H9 (cell line): Measurements from ENCODE around the gene C19orf25. TPM values are rescaled to one million over a fixed set of nuclear protein-coding genes. Genes with fewer than 3 reads are reported as not detected.

Experiments used
- DNase-seq: peaks from one replicate; pipeline ENCODE4 v3.0.0-alpha.2; 2017
- H2AFZ ChIP-seq: one replicate; pipeline ENCODE4 v1.6.1; 2013; ENCODE audit warnings: mild to moderate bottlenecking, low read length, control low read depth, moderate library complexity
- H2AK5ac ChIP-seq: 2 replicates; pipeline ENCODE4 v1.6.1; 2013; ENCODE audit warnings: low read length, control low read depth, mixed read lengths; ENCODE audit not compliant: insufficient read length
- H2BK120ac ChIP-seq: one replicate; pipeline ENCODE4 v1.6.1; 2013; ENCODE audit warnings: low read depth, mild to moderate bottlenecking, low read length, control low read depth, inconsistent platforms; ENCODE audit not compliant: poor library complexity, severe bottlenecking
- H2BK12ac ChIP-seq: 2 replicates; pipeline ENCODE4 v1.6.1; 2013; ENCODE audit warnings: low read length, control low read depth, mixed read lengths, low read depth; ENCODE audit not compliant: insufficient read length
- H2BK15ac ChIP-seq: 2 replicates; pipeline ENCODE4 v1.6.1; 2013; ENCODE audit warnings: low read depth, low read length, control low read depth
- H2BK20ac ChIP-seq: one replicate; pipeline ENCODE4 v1.6.1; 2013; ENCODE audit warnings: low read depth, mild to moderate bottlenecking, low read length, control low read depth, inconsistent platforms; ENCODE audit not compliant: poor library complexity, severe bottlenecking
- H2BK5ac ChIP-seq: 2 replicates; pipeline ENCODE4 v1.6.1; 2013; ENCODE audit warnings: low read length, control low read depth, mixed read lengths; ENCODE audit not compliant: insufficient read length
- H3K14ac ChIP-seq: 2 replicates; pipeline ENCODE4 v1.6.1; 2013; ENCODE audit warnings: low read length, control low read depth; ENCODE audit not compliant: insufficient read depth
- H3K18ac ChIP-seq: 2 replicates; pipeline ENCODE4 v1.6.1; 2013; ENCODE audit warnings: low read depth, mild to moderate bottlenecking, mixed read lengths, low read length, control low read depth; ENCODE audit not compliant: insufficient read length
- H3K23ac ChIP-seq: 2 replicates; pipeline ENCODE4 v1.6.1; 2013; ENCODE audit warnings: low read length, control low read depth, mixed read lengths, low read depth; ENCODE audit not compliant: insufficient read length
- H3K23me2 ChIP-seq: 2 replicates; pipeline ENCODE4 v1.6.1; 2013; ENCODE audit warnings: low read depth, mild to moderate bottlenecking, mixed read lengths, low read length, control low read depth; ENCODE audit not compliant: insufficient read length, poor library complexity, severe bottlenecking
- H3K27ac ChIP-seq: 2 replicates; pipeline ENCODE4 v1.5.1; 2013; ENCODE audit warnings: low read length, control low read depth, mixed read lengths, low read depth; ENCODE audit not compliant: insufficient read length
- H3K27me3 ChIP-seq: 2 replicates; pipeline ENCODE4 v1.6.1; 2013; ENCODE audit warnings: low read length, control low read depth, inconsistent platforms; ENCODE audit not compliant: insufficient read depth
- H3K4ac ChIP-seq: 2 replicates; pipeline ENCODE4 v1.6.1; 2013; ENCODE audit warnings: low read depth, mild to moderate bottlenecking, control low read depth, inconsistent platforms, low read length, moderate library complexity
- H3K4me1 ChIP-seq: 2 replicates; pipeline ENCODE4 v1.6.1; 2013; ENCODE audit warnings: low read length, control low read depth, inconsistent platforms; ENCODE audit not compliant: insufficient read depth
- H3K4me2 ChIP-seq: 2 replicates; pipeline ENCODE4 v1.6.1; 2013; ENCODE audit warnings: low read length, control low read depth, mixed read lengths; ENCODE audit not compliant: insufficient read length, insufficient read depth
- H3K56ac ChIP-seq: 2 replicates; pipeline ENCODE4 v1.6.1; 2013; ENCODE audit warnings: low read depth, mild to moderate bottlenecking, mixed read lengths, low read length, control low read depth; ENCODE audit not compliant: insufficient read length
- H3K79me1 ChIP-seq: 2 replicates; pipeline ENCODE4 v1.6.1; 2013; ENCODE audit warnings: low read depth, mild to moderate bottlenecking, moderate library complexity, low read length, control low read depth, inconsistent platforms; ENCODE audit not compliant: insufficient read depth, poor library complexity, severe bottlenecking
- H3K79me2 ChIP-seq: 2 replicates; pipeline ENCODE4 v1.6.1; 2013; ENCODE audit warnings: low read length, control low read depth, inconsistent platforms; ENCODE audit not compliant: insufficient read depth
- H3K9ac ChIP-seq: 2 replicates; pipeline ENCODE4 v1.6.1; 2013; ENCODE audit warnings: low read length, control low read depth, mixed read lengths; ENCODE audit not compliant: insufficient read length; ENCODE audit errors: extremely low read depth
- H3K9me3 ChIP-seq: one replicate; pipeline ENCODE4 v1.6.1; 2013; ENCODE audit warnings: low read depth, low read length, inconsistent platforms; ENCODE audit not compliant: control insufficient read depth
- H3T11ph ChIP-seq: one replicate; pipeline ENCODE4 v1.6.1; 2013; ENCODE audit warnings: mild to moderate bottlenecking, low read length, control low read depth, inconsistent platforms
- H4K20me1 ChIP-seq: one replicate; pipeline ENCODE4 v1.6.1; 2013; ENCODE audit not compliant: control insufficient read depth, insufficient read length, insufficient read depth
- H4K5ac ChIP-seq: 2 replicates; pipeline ENCODE4 v1.6.1; 2013; ENCODE audit warnings: low read depth, mild to moderate bottlenecking, mixed read lengths, low read length, control low read depth; ENCODE audit not compliant: insufficient read length
- H4K8ac ChIP-seq: replicated peaks from 2 replicates; pipeline ENCODE4 v1.6.1; 2013; ENCODE audit warnings: low read length, control low read depth, mixed read lengths, low read depth; ENCODE audit not compliant: insufficient read length
- H4K91ac ChIP-seq: 2 replicates; pipeline ENCODE4 v1.6.1; 2013; ENCODE audit warnings: low read depth, mild to moderate bottlenecking, moderate library complexity, mixed read lengths, low read length, control low read depth; ENCODE audit not compliant: insufficient read length
- H3K27ac Mint-ChIP-seq, 3 experiments: 2 replicates in 2 of 3; 3 replicates in 1 of 3; pipeline ENCODE4 v1.8.0; 2020 to 2021; ENCODE audit warnings: mixed read lengths in 3 of 3, mild to moderate bottlenecking in 1 of 3, moderate library complexity in 1 of 3
- H3K27me3 Mint-ChIP-seq: 2 replicates; pipeline ENCODE4 v1.8.0; 2021; ENCODE audit warnings: low read depth, mild to moderate bottlenecking, moderate library complexity, mixed read lengths
- H3K36me3 Mint-ChIP-seq, 3 experiments: 2 replicates in 2 of 3; 3 replicates in 1 of 3; pipeline ENCODE4 v1.8.0; 2020 to 2021; ENCODE audit warnings: low read depth in 3 of 3, mixed read lengths in 3 of 3; ENCODE audit not compliant: insufficient read depth in 1 of 3
- H3K4me1 Mint-ChIP-seq, 2 experiments: 2 replicates each; pipeline ENCODE4 v1.8.0; 2020; ENCODE audit warnings: mixed read lengths in 2 of 2
- H3K4me3 Mint-ChIP-seq, 2 experiments: 2 replicates in 1 of 2; 3 replicates in 1 of 2; pipeline ENCODE4 v1.8.0; 2020 to 2021; ENCODE audit warnings: mild to moderate bottlenecking in 2 of 2, mixed read lengths in 2 of 2, moderate library complexity in 1 of 2
- H3K9me3 Mint-ChIP-seq, 2 experiments: 2 replicates in 1 of 2; 3 replicates in 1 of 2; pipeline ENCODE4 v1.8.0; 2020; ENCODE audit warnings: mild to moderate bottlenecking in 2 of 2, mixed read lengths in 2 of 2, moderate library complexity in 1 of 2
- WGBS: extraction: QIAGEN DNeasy Blood & Tissue Kit; methylation state at CpG from one replicate; pipeline ENCODE4 v1.1.7; 2013; ENCODE audit warnings: missing lambda C conversion rate, low lambda C conversion rate, mixed read lengths; ENCODE audit not compliant: insufficient read length; ENCODE audit errors: extremely low coverage; 5-methylcytosine and 5-hydroxymethylcytosine counted together
- total RNA-seq: library from RNA; stranded (reverse); gene quantifications from 2 replicates; pipeline ENCODE4 v1.2.1, GENCODE V29; 2021
- TF ChIP-seq, protein P1 (sequence below): fragments of 200-600 bp; sonication (generic); conservative IDR thresholded peaks from 3 replicates; pipeline ENCODE4 v1.8.0; 2021; ENCODE audit warnings: antibody characterized with exemption, mild to moderate bottlenecking

The C19orf25 gene
- total RNA-seq, 1 experiment from 2014 or later = 36.8 TPM

- Histone ChIP-seq H3K9ac (no peak overlapping the region), H2AK5ac (no peak overlapping the region), H2AFZ (no peak overlapping the region), H2BK15ac (no peak overlapping the region), H2BK120ac (no peak overlapping the region), H4K5ac (no peak overlapping the region), H3K79me1 (no peaks in the 10 kb centered on the region), H3K23me2 (peaks cover 15% of the 10 kb centered on the region), H3K23ac (no peak overlapping the region), H3K4me2 (no peak overlapping the region), H3K79me2 (no peaks in the 10 kb centered on the region), H3K27ac (no peak overlapping the region), H3K9me3 (no peaks in the 10 kb centered on the region), H3K4ac (no peak overlapping the region), H3K56ac (no peak overlapping the region), H3K4me1 (no peaks in the 10 kb centered on the region; the same call in 1 of the 2 replicates), H4K91ac (no peak overlapping the region), H2BK20ac (no peak overlapping the region), H4K8ac (no peak overlapping the region), H4K20me1 (no peaks in the 10 kb centered on the region), H3T11ph (no peak overlapping the region), H3K14ac (no peak overlapping the region), H2BK5ac (no peak overlapping the region), H2BK12ac (no peak overlapping the region), H3K18ac (no peak overlapping the region), H3K27me3 (peaks cover 24% of the 10 kb centered on the region; the same call in 1 of the 2 replicates)
- TF ChIP-seq, protein P1, sequence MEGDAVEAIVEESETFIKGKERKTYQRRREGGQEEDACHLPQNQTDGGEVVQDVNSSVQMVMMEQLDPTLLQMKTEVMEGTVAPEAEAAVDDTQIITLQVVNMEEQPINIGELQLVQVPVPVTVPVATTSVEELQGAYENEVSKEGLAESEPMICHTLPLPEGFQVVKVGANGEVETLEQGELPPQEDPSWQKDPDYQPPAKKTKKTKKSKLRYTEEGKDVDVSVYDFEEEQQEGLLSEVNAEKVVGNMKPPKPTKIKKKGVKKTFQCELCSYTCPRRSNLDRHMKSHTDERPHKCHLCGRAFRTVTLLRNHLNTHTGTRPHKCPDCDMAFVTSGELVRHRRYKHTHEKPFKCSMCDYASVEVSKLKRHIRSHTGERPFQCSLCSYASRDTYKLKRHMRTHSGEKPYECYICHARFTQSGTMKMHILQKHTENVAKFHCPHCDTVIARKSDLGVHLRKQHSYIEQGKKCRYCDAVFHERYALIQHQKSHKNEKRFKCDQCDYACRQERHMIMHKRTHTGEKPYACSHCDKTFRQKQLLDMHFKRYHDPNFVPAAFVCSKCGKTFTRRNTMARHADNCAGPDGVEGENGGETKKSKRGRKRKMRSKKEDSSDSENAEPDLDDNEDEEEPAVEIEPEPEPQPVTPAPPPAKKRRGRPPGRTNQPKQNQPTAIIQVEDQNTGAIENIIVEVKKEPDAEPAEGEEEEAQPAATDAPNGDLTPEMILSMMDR = no peak
- no peak for DNase-seq
- peaks cover 13 to 47% of the 10 kb centered on the region in 2 experiments for H3K4me1 Mint-ChIP-seq
- H3K9me3 Mint-ChIP-seq = no peaks in the 10 kb centered on the region; a peak in 1 of 5 replicates
- H3K36me3 Mint-ChIP-seq = peaks cover 0 to 2% (median 0%) of the 10 kb centered on the region in 3 experiments; a peak in 1 of 7 replicates
- H3K4me3 Mint-ChIP-seq = peak overlapping the region; percentile 39 to 74
- WGBS = no CpG with 5 or more reads among the region's 22 CpGs
- H3K27ac Mint-ChIP-seq = peak overlapping the region in 2 of 3 experiments; percentile 29 to 58; a peak in 2 of 7 replicates
- H3K27me3 Mint-ChIP-seq = peaks cover 92% of the 10 kb centered on the region
These were observed 28.0 kb downstream of the C19orf25 start for GRCh38 chr19:1450735-1451731.
